Muscle layer of colon (tissue), 2 donors: ENCODE measurements around the gene CINP.
A peak's percentile ranks its signal among the peaks of the same experiment; 100 is the strongest.

ENCODE experiments used
- H3K27ac ChIP-seq: one replicate; pipeline ENCODE4 v1.7.0; 2013; ENCODE audit warnings: low read depth, mild to moderate bottlenecking, low read length, moderate library complexity
- H3K27me3 ChIP-seq, 2 donors: one replicate each; pipeline ENCODE4 v1.7.0; 2013; ENCODE audit warnings: low read length in 2 of 2, mild to moderate bottlenecking in 2 of 2; ENCODE audit not compliant: insufficient read depth in 2 of 2, control insufficient read depth in 1 of 2
- H3K36me3 ChIP-seq: one replicate; pipeline ENCODE4 v1.7.0; 2013; ENCODE audit warnings: mild to moderate bottlenecking, low read length; ENCODE audit not compliant: insufficient read depth
- H3K4me1 ChIP-seq: one replicate; pipeline ENCODE4 v1.7.0; 2013; ENCODE audit warnings: mild to moderate bottlenecking, low read length; ENCODE audit not compliant: insufficient read depth
- H3K4me3 ChIP-seq, 2 donors: one replicate each; pipeline ENCODE4 v1.7.0; 2013; ENCODE audit warnings: low read length in 2 of 2, low read depth in 1 of 2, mild to moderate bottlenecking in 1 of 2, moderate library complexity in 1 of 2
- H3K9ac ChIP-seq: one replicate; pipeline ENCODE4 v1.7.0; 2013; ENCODE audit warnings: low read length
- H3K9me3 ChIP-seq: one replicate; pipeline ENCODE4 v1.7.0; 2013; ENCODE audit warnings: mild to moderate bottlenecking, low read length
- donor health status: abdominal sarcoma.
- donor health status: Adenocarcinoma of cecum.

CINP gene

DNA sequence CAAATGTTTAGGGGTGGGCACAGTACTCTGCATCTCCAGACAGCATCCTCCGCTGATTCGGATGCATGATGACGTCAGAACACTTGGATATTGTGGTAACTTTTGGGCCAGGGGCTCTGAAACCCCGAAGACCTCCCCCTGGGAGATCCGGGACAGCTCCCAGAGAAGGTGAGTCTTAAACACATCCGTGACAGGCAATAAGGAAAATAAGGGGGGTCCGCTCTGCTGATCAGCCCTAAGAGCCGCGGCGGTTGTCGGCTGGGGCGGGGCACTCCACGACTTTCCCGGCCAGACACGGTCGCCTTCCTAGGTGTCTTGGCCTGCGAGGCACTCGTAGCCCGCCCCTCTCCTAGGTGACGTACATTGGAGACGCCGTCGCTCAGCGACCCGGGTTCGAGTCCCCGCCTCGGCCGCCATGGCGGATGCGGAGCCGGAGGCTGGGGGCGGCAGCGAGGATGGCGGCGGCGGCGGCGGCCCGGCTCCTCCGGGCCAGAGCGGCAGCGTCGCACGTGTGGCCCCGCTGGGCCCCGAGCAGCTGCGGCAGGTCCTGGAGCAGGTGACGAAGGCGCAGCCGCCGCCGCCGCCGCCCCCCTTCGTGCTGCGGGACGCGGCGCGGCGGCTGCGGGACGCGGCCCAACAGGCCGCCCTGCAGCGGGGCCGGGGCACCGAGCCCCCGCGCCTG, 43.2 kb downstream of the CINP start, which contains the start of gene ZNF839:
Gene ZNF839, plus strand, starts transcription at position 396 of the 682 bp plus-strand sequence. Its CDS starts 20 bp downstream, at position 416.
- H3K4me1 ChIP-seq: peaks cover 13% of the 10 kb centered on the region
- no peaks in the 10 kb centered on the region for H3K27me3 ChIP-seq
- peak within 1 kb of the TSS; percentile 87 for H3K27ac ChIP-seq
- H3K4me3 ChIP-seq: peak within 1 kb of the TSS; percentile 73 to 80
- H3K36me3 ChIP-seq: no peaks in the 10 kb centered on the region
- peak within 1 kb of the TSS; percentile 94 for H3K9ac ChIP-seq
- H3K9me3 ChIP-seq: no peaks in the 10 kb centered on the region

DNA sequence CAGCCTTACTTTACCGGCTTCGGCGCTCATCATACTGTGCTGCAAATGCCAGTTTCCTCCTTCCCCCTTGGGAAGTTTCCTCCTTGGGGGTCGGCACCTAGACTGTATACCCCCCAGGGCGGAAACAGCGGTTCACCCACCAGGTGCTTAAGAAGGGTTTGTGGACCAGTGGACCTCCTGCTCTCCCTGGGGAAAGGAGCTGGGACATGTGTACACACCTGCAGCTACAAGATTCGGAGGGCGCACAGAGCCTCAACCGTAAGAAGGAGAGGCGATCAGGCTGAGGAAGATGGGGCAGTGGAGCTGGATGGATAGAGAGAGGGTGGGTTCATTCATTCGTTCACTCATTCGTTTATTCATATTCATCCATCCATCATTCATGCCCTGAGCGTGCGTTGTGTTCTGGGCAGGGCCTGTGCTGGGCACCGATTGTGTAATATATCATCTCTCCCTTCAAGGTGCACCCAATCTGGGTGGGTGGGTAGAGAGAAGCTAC, 43.9 kb downstream of the CINP start:
- Histone ChIP-seq H3K36me3 (no peaks in the 10 kb centered on the region), H3K4me3 (peak overlapping the region; percentile 72 to 73), H3K9me3 (no peaks in the 10 kb centered on the region), H3K27ac (peak overlapping the region; percentile 87), H3K27me3 (no peaks in the 10 kb centered on the region), H3K9ac (peak overlapping the region; percentile 94), H3K4me1 (peaks cover 13% of the 10 kb centered on the region)

DNA sequence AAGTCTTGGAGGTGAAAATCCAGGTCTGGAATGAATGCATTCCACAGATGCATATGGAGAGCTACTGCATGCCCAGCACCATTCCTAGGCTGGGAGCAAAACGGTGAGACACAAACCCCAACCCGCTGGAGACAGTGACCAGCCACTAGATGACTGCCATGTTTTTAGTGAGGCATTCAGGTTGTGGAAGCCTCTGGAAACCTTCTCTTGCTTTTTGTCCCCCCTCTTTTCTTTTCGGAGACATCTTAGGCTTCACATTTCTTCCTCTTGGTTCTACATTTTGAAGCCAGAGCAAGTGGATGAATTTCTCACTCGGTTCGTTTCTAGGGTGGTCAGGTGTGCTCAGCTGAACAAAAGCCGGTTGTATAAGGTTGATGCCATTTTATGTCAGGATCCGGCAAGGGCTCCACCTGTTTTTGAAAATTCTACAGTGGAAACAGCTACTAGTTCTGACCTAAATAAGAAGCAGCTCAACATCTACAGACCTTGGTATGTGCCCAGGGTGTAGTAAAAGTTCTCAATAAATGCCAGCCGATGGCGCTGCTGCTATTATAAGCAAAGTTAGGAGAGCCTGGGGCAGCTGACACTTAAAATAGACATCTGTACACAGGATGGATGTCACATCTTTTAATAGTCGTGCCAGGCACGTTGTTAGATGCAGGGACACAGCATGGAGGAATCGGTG, 45.0 kb downstream of the CINP start:
- Histone ChIP-seq H3K9ac (peak overlapping the region; percentile 3), H3K4me1 (peaks cover 18% of the 10 kb centered on the region), H3K36me3 (no peaks in the 10 kb centered on the region), H3K9me3 (no peaks in the 10 kb centered on the region), H3K27ac (peak overlapping the region; percentile 74), H3K27me3 (no peaks in the 10 kb centered on the region), H3K4me3 (peak overlapping the region; percentile 38 to 80)

DNA sequence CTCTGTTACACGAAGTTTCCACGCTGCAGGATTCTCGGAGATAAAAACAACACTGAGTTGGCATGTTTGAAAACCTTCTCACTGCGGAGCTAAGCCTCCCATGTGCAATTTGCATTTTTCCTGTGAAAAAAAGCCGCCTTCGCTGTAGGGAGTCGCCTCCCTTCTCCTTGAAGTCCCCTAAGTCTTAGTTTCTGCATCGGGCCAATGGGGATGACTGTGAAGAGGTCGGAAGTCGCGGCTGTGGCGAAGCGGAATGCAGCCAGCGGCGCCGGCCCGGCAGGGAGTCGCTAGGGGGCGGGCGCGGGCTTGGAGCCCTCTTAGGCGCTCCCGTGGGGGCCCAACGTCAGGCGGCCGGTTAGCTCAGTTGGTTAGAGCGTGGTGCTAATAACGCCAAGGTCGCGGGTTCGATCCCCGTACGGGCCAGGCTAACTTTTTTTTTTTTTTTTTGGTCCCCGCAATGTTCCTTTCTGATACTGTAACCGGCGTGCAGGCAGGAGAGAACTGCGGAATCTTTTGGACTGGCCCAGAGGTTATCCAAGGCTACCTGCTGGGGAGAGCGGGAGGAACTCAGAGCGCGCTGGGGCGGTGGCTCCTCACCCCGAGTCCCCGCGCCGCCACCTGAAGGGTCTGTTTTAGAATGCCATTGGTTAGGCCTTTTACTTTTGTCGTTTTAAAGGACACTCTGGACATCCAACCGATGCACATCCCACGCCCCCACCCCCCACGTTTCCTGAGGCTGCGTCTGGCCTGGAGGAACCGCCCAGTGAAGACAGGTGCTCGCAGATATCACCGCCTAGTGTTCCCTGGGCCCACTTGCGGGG, 45.7 kb downstream of the CINP start:
- peak overlapping the region; percentile 19 for H3K9ac ChIP-seq

GRCh38 chr14:102316338-102316742, 46.4 kb downstream of the CINP start:
- H3K27ac ChIP-seq: peak overlapping the region; percentile 74
- peak overlapping the region; percentile 7 to 80 for H3K4me3 ChIP-seq
- no peaks in the 10 kb centered on the region for H3K36me3 ChIP-seq
- H3K4me1 ChIP-seq: peaks cover 18% of the 10 kb centered on the region
- peak overlapping the region; percentile 19 for H3K9ac ChIP-seq
- H3K27me3 ChIP-seq: no peaks in the 10 kb centered on the region
- H3K9me3 ChIP-seq: no peaks in the 10 kb centered on the region

More for the DNA sequence above, 45.7 kb downstream of the CINP start:
- Histone ChIP-seq H3K4me1 (peaks cover 18% of the 10 kb centered on the region), H3K27ac (peak overlapping the region; percentile 74), H3K27me3 (no peaks in the 10 kb centered on the region), H3K9me3 (no peaks in the 10 kb centered on the region), H3K4me3 (peak overlapping the region; percentile 38 to 80), H3K36me3 (no peaks in the 10 kb centered on the region)

DNA sequence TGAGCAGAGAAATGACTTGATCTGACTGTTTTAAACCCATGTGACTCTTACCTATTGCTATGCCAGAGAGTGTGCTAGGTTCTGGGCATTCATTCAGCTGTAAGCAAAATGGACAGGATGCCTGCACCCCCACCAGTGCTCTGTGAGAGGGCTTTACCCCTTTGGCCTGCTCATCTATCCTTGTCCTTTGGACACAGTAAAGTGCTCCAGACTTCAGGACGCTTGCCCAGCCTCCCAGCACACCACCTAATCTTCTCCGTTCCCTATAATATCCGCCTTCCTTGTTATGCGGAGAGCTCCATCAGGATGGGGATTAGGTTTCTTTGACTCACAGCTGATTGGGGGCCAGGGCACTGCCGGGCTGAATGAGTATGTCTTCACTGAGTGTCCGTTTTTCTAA, 47.6 kb downstream of the CINP start:
- H3K27me3 ChIP-seq: no peaks in the 10 kb centered on the region
- H3K4me1 ChIP-seq: peaks cover 18% of the 10 kb centered on the region
- H3K36me3 ChIP-seq: no peaks in the 10 kb centered on the region
- H3K4me3 ChIP-seq: no peak overlapping the region
- no peaks in the 10 kb centered on the region for H3K9me3 ChIP-seq
- H3K27ac ChIP-seq: no peak overlapping the region
- H3K9ac ChIP-seq: no peak overlapping the region

DNA sequence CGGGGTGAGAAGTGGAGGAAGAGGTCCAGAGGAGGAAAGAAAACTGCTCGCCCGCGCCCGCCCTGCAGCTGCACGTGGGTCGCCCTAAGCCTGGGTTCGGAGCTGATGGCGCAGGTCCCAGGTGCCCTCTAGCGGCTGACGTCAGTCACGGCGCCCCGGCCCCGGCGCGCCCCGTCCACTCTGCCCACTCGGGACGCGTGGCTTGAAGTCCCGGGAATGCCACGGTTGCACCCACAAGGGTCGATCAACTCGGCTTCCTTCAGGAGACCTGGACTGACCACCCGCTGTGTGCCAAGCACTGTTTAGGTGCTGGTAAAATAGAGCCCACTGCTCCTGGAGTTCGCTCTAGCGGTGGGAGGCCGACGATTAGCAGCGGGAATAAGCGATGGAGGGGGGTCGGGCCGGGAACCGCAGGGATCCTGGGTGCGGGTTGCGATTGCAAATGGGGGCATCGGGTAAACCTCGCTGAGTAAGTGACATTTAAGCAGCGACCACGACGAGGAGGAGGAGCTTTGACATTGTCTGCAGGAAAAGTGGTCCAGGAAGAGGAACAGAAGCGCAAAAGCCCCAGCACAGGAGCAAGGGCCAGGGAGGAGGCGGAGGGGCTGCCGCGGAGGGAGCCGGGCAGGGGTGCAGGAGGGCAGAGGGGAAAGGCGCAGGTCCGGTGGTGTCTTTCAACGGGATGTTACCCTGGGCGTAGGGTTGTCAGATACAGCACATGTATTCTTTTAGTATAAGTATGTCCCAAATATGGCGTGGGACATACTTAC, 48.3 kb downstream of the CINP start:
- H3K36me3 ChIP-seq: no peaks in the 10 kb centered on the region
- H3K9ac ChIP-seq: peak overlapping the region; percentile 39
- peak overlapping the region; percentile 44 to 62 for H3K4me3 ChIP-seq
- peaks cover 18% of the 10 kb centered on the region for H3K4me1 ChIP-seq
- no peaks in the 10 kb centered on the region for H3K27me3 ChIP-seq
- H3K9me3 ChIP-seq: no peaks in the 10 kb centered on the region
- peak overlapping the region; percentile 5 for H3K27ac ChIP-seq

- peak within 1 kb of the TSS; percentile 49 for H3K9ac ChIP-seq
- H3K27me3 ChIP-seq: no peaks in the 10 kb centered on the region
- peak within 1 kb of the TSS; percentile 68 to 90 for H3K4me3 ChIP-seq
- H3K9me3 ChIP-seq: no peaks in the 10 kb centered on the region
- H3K27ac ChIP-seq: peak within 1 kb of the TSS; percentile 39
- peaks cover 4% of the 10 kb centered on the region for H3K4me1 ChIP-seq
- no peaks in the 10 kb centered on the region for H3K36me3 ChIP-seq
These were observed 57.8 kb downstream of the CINP start, which contains the start of gene MOK for GRCh38 chr14:102304611-102305506. Gene MOK (minus strand): TSS chr14:102305164. CDS start chr14:102304968, 196 bp downstream.

DNA sequence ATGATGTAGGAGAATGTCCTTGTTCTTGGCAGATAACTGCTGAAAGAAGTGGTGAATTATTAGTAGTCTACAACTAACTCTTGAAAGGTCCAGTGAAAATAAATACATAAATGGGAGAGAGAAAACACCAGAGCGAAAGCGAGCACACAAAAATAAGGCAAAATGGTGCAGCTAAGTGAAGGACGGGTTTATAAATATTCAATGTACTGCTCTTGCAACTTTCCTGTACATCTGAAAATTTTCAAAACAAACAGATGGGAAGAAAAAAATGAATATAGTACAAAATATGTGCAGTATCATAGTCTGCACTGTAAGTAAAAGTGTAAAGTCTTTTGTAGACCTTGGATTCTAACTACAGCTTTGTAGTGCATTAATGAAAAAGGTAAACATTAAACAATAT, 59.0 kb downstream of the CINP start:
- no peak overlapping the region for H3K4me3 ChIP-seq
- H3K9ac ChIP-seq: no peak overlapping the region

More for the DNA sequence above, 59.0 kb downstream of the CINP start:
- H3K36me3 ChIP-seq: no peaks in the 10 kb centered on the region
- no peaks in the 10 kb centered on the region for H3K27me3 ChIP-seq
- H3K27ac ChIP-seq: no peak overlapping the region
- H3K9me3 ChIP-seq: no peaks in the 10 kb centered on the region
- peaks cover 4% of the 10 kb centered on the region for H3K4me1 ChIP-seq
